HS-5 (cell line): ENCODE data around the gene ARFGAP1.

ENCODE experiments used
- DNase-seq: peaks from one replicate; pipeline ENCODE4 v3.0.0-alpha.2; 2012; ENCODE audit warnings: low read depth

Gene ARFGAP1

DNA sequence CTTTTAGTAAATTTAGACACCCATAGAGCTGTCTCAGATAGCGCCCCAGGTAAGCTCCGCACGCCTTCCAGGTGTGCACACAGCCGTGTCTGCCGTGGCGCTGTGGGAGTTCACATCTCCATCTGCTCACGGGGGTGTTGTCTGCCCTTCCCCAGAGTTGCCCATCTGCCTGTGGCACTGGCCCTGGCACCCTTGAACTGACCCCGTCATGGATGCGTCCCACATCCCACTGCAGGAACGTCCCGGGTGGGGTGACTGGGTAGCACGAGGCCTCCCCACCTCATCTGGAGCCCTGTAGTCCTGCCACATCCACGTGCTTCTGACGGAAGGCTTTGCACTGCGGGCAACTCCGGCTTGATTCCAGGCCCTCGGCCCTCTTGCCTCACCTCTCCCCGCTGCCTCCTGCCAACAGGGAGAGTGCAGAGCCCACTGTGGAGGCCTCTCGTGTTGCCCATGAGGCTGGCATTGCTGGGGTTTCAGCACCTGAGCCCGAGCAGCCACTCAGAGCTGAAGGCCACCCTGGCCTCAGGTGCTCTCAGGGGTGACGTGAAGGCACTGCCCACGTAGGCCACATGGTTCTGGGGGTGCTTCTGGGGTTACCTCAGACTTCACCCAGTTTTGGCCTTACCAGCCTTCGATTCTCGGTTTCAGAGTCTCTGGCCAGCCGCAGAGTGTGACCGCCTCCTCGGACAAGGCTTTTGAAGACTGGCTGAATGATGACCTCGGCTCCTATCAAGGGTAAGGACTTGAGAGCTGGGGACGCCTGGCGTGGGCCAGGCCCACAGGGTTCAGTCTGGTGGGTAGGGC, 5.1 kb downstream of the ARFGAP1 start:
- DNase-seq: no peak

DNA sequence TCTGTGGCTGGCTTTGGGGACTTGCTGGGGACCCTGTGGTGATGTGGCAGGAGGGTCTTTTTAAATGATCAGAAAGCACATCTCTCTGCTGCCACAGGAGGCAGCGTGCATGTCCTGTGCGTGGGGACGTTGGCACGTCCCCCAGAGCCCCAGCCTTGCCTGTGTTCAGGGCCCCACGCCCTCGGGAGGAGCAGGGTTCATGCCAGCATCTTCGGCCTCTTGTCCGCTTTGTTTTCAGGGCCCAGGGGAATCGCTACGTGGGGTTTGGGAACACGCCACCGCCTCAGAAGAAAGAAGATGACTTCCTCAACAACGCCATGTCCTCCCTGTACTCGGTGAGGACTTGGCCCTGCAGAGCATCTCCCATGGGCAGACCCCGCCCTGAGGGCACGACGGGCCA, 6.0 kb downstream of the ARFGAP1 start:
- DNase-seq: no peak

DNA sequence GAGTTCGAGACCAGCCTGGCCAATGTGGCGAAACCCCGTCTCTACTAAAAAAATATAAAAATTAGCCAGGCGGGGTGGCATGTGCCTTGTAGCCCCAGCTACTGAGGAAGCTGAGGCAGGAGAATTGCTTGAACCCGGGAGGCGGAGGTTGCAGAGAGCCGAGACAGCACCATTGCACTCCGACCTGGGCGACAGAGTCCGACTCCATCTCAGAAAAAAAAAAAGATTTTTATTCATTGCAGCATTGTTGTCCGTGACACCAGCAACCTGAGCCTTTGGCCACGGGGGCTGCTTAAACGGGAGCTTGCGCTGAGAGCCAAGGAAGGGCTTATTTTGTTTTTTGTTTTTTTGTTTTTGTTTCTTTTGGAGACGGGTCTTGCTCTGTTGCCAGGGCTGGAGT, 7.3 kb downstream of the ARFGAP1 start:
- DNase-seq: no peak

GRCh38 chr20:63280371-63280770, 7.8 kb downstream of the ARFGAP1 start:
- no peak for DNase-seq

DNA sequence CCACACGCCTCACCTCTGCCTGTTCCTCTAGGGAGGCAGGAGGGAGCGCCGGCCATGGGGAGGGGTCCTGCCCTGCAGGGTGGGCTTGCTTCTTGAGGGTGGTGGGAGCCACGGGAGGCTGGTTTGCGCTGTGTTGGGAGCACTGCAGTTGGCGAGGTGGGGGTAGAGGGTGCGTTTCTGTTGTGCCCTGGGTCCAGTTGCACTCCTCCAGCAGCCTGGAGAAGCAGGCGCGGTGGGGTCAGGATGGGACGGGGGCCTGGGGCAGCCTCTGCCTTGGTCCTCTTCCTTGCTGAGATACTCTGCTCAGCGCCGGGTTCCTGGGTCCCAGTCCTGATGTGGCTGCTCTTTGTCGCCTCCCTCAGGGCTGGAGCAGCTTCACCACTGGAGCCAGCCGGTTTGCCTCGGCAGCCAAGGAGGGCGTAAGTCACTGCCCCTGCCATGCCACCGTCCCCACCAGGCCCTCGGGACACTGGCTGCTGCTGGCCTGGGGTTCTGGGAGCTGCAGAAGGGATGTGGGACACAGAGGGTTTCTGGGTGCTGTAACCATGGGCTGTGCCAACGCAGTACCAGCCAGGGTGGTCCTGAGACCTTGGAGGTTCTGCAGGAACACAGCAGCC, 8.4 kb downstream of the ARFGAP1 start:
- no peak for DNase-seq

GRCh38 chr20:63281742-63282665, 9.4 kb downstream of the ARFGAP1 start:
- DNase-seq: no peak

GRCh38 chr20:63282946-63283345, 10.3 kb downstream of the ARFGAP1 start:
- DNase-seq: no peak

- no peak for DNase-seq
Observed at GRCh38 chr20:63283397-63284082, 10.9 kb downstream of the ARFGAP1 start.

GRCh38 chr20:63284083-63284440, 11.4 kb downstream of the ARFGAP1 start:
- DNase-seq: no peak

DNA sequence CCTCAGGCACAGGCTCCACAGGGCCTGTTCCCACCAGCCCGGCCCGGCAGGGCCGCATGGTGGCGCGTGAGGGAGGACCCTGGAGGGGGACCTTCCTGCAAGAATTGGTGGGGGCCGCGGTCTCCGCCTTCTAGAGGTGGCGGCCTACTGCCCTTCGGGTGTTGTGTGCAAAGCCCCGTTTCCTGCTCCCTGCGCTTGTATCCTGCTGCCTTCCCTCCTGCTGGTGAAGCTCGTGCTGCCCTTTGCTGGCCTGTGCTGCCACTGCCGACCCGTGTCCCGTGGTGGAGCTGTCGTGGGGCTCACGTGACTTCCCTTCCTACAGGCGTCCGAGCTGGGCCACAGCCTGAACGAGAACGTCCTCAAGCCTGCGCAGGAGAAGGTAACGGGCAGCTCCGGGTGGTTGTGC, 11.9 kb downstream of the ARFGAP1 start:
- no peak for DNase-seq

DNA sequence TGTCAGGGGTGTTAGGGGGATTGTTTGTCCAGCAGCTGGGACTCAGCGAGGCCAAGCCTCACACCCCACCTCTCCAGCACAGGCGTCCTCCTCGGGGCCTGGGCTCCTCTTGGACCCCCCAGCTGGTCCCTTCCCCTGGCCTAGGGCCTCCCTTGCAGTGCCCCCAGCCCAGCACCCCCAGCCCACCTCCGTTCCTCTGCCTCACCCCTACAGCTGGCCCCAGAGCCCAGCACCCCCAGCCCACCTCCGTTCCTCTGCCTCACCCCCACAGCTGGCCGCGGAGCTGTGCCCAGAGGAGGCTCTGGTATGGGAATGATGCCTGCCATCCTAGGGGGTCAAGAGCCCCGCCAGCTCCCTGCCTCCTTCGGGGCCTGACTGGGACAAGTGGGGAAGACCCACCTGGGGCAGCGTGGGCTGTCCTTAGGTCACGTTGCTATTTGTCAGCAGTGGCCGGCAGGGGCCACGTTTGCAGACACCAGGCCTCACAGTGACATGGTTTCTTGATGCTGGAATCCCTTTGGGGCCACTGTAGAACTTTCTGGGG, 12.4 kb downstream of the ARFGAP1 start:
- DNase-seq: no peak

DNA sequence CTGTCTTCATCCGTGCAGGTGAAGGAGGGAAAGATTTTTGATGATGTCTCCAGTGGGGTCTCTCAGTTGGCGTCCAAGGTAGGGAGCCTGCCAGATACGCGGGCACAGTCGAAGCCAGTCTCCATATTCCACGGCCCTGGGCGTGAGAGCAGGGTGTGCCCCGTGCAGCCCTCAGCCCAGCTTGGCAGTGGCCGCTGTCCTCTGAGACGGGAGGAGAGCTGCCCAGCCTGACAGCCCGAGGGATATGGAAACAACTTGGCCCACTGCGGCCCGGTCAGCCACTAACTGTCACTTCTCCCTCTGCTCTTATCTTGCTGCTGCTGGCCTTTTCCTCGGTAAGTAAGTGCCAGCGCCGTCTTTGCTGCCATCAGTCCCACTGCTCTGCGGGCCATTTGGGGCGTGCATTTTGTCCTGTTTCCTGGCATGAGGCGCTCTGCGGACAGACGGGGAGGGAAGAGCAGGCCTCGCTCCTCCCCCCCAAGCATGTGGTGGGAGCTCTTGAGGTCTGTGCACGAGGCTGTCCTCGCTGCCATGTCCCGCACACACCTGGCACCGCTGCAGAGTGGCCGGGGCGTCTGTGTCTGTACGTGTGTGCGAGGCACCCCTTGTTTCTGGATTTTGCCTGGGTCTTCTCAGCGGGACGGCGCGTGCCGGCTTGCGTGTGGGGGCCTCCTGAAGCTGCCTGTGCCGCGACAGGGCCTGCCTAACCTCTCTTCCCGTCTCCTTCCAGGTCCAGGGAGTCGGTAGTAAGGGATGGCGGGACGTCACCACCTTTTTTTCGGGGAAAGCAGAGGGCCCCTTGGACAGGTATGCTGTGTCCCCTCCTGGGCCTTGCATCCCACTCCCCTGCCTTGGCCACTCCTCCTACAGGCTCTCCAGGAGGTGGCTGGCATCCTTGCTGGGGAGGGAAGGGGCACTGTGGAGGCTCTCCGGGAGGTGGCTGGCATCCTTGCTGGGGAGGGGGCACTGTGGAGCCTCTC, 13.3 kb downstream of the ARFGAP1 start:
- no peak for DNase-seq

- no peak for DNase-seq
Observed at GRCh38 chr20:63286781-63287696, 14.4 kb downstream of the ARFGAP1 start.

DNA sequence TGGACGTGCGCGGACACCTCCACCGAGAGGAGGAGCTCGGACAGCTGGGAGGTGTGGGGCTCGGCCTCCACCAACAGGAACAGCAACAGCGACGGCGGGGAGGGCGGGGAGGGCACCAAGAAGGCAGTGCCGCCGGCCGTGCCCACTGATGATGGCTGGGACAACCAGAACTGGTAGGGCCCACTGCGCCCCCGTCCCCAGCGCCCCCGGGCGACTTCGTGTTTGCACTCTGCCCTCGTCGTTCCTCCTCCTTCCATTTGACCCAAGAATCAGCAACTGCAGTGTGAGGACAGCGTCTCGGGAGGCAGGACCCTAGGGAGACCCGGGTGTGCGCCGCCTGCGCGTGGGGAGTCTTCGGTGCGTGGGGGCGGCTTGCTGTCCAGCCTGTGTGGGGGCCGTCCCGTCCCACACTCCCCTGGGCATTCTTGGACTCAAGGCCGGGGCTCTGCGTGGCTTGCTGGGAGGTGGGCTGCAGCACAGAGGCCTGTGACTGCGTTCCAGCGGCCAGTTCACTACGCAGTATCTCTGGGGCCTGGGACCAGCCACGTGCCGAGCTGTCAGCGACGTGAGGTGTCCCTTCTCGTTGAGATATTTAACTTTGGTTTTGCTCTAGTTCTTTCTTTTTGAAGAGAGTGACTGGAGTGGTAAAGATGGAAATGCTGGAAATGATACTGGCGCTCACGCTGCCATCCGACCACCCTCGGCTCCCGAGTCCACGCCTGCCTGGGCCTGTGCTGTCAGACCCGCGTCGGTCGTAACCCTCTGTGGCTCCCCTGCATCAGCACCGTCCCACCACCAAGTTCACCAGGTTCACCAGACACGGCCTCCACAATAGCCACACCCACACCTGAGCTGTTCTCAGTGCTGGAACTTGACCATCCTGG, 15.3 kb downstream of the ARFGAP1 start:
- DNase-seq: no peak

DNA sequence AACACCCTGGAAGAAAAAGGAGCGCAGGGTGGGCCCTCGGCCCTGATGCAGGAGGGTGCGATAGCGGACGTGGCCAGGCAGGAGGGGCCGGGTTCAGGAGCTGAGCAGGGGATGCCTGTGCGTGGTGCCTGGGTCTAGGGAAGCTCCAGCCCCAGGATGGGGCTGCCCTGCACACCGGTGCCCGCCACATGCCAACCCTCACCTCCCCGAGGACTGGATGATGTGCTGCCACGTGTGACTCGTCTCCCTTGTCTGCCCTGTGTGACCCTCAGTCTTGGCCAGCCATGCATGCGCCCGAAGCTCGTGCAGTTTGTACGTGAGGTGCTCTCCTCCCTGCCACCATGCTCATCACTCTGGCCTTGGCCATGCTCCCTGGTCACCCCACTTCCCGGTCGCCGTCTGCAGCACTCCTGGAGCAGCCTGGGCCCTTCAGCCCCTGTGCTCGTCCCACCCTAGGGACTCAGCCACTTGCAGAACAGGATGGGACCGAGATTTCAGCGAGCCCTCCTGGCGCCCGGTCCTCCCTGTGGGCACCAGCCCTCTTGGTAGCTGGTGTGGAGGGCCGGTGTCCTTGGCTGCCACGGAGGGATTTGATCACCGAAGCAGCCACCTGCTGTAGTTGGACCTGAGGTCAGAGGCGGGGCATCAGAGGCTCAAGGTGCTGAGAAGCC, 16.1 kb downstream of the ARFGAP1 start:
- no peak for DNase-seq

DNA sequence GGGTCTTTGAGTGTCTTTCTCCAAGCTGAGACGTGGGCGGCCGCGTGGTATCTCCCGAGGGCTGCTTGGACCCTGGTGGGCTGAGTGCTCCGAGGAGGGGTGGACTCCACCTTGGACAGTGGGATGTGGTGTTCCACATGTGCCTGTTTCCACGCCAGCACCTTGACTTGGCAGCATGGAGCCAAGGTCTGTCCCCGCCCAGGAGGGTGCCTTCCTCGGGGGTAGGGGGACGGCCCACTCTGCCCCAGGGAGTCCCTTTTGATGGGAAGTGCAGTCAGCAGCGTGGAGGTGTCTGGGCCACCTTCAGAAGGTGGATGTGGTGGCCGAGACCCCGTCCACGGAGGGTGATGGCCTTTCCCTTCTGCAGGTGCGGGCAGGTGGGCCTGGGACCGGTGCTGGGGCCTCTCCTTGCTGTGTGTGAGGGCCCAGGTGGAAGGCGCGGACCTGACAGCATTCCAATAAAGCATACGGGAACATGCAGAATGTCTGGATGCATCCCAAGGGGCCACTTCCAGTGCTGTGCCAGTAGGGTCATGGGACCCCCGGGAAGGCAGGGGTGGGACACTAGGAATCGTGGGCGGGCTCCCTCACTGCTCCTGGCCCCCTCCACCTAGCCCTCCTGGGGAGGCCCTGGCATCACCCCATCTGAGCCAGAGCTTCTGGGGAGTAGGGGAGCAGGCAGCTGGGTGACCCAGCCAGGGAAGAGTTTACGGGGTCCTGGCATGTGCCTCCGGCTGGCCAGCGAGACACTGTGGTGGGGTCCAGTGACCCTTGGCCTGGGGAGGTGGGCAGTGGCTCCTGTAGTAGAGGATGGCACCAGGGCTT, 16.9 kb downstream of the ARFGAP1 start:
- no peak for DNase-seq

GRCh38 chr20:63290136-63290676, 17.6 kb downstream of the ARFGAP1 start:
- no peak for DNase-seq
